HepG2 (cell line): ENCODE results near the gene NDST1. TPM values are rescaled to one million over a fixed set of nuclear protein-coding genes. Genes with fewer than 3 reads are reported as not detected.

Experiments
- ATF4 ChIP-seq, 2 experiments: fragments of 450-650 bp in 1 of 2; sonication (generic) in 1 of 2; formaldehyde crosslinking; IDR thresholded peaks; 2 replicates each; pipeline versions ENCODE4 v1.5.0 to v1.8.0; 2020 to 2022; ENCODE audit warnings: mild to moderate bottlenecking in 1 of 2, missing genetic modification reagents in 1 of 2
- GABPB1 ChIP-seq: IDR thresholded peaks from 2 replicates; pipeline ENCODE4 v1.6.1; 2016; ENCODE audit warnings: mild to moderate bottlenecking, missing genetic modification reagents, moderate library complexity, missing compliant biosample characterization
- GLMP ChIP-seq: sonication (generic); formaldehyde crosslinking; IDR thresholded peaks from 2 replicates; pipeline ENCODE4 v1.9.0; 2021; ENCODE audit warnings: missing genetic modification reagents, mild to moderate bottlenecking, borderline replicate concordance
- HNRNPH1 ChIP-seq: fragments of 200-400 bp; formaldehyde crosslinking; optimal IDR thresholded peaks from 2 replicates; pipeline ENCODE3; 2017; ENCODE audit warnings: mild to moderate bottlenecking, low read depth, low read length
- KDM4B ChIP-seq: sonication (generic); formaldehyde crosslinking; IDR thresholded peaks from 2 replicates; pipeline ENCODE4 v1.4.0; 2020; ENCODE audit warnings: missing genetic modification reagents
- MTA3 ChIP-seq: sonication (generic); formaldehyde crosslinking; IDR thresholded peaks from 2 replicates; pipeline ENCODE4 v1.4.0; 2020; ENCODE audit warnings: missing genetic modification reagents
- PATZ1 ChIP-seq: sonication (generic); formaldehyde crosslinking; IDR thresholded peaks from 2 replicates; pipeline ENCODE4 v1.4.0; 2020; ENCODE audit warnings: missing genetic modification reagents
- RAD51 ChIP-seq: fragments of 450-650 bp; IDR thresholded peaks from 2 replicates; pipeline ENCODE4 v1.6.1; 2016; ENCODE audit warnings: borderline replicate concordance
- SMAD3 ChIP-seq: sonication (generic); formaldehyde crosslinking; IDR thresholded peaks from 2 replicates; pipeline ENCODE4 v1.4.0; 2020; ENCODE audit warnings: missing genetic modification reagents
- STAG1 ChIP-seq: sonication (generic); formaldehyde crosslinking; IDR thresholded peaks from 2 replicates; pipeline ENCODE4 v1.4.0; 2020; ENCODE audit warnings: missing genetic modification reagents
- ZBTB2 ChIP-seq: sonication (generic); formaldehyde crosslinking; IDR thresholded peaks from 2 replicates; pipeline ENCODE4 v1.8.0; 2022; ENCODE audit warnings: low read depth, missing genetic modification reagents
- ZFY ChIP-seq: sonication (generic); formaldehyde crosslinking; IDR thresholded peaks from 2 replicates; pipeline ENCODE4 v1.4.0; 2020; ENCODE audit warnings: missing genetic modification reagents
- ZNF292 ChIP-seq: sonication (generic); formaldehyde crosslinking; IDR thresholded peaks from 2 replicates; pipeline ENCODE4 v1.8.1; 2022; ENCODE audit warnings: mild to moderate bottlenecking, low read depth, missing genetic modification reagents, borderline replicate concordance
- ZNF451 ChIP-seq: sonication (generic); formaldehyde crosslinking; IDR thresholded peaks from 2 replicates; pipeline ENCODE4 v1.5.0; 2020; ENCODE audit warnings: mild to moderate bottlenecking, missing genetic modification reagents
- ZNF460 ChIP-seq: sonication (generic); formaldehyde crosslinking; IDR thresholded peaks from 2 replicates; pipeline ENCODE4 v1.5.1; 2020; ENCODE audit warnings: missing genetic modification reagents, mild to moderate bottlenecking, borderline replicate concordance
- ZNF496 ChIP-seq: sonication (generic); formaldehyde crosslinking; IDR thresholded peaks from 2 replicates; pipeline ENCODE4 v1.8.1; 2023; ENCODE audit warnings: mild to moderate bottlenecking, moderate library complexity, missing genetic modification reagents; ENCODE audit not compliant: insufficient replicate concordance
- ZNF572 ChIP-seq: sonication (generic); formaldehyde crosslinking; IDR thresholded peaks from 2 replicates; pipeline ENCODE4 v1.5.1; 2020; ENCODE audit warnings: mild to moderate bottlenecking, missing genetic modification reagents
- ZNF576 ChIP-seq: sonication (generic); formaldehyde crosslinking; IDR thresholded peaks from 2 replicates; pipeline ENCODE4 v1.4.0; 2020; ENCODE audit warnings: mild to moderate bottlenecking, missing genetic modification reagents
- ZNF768 ChIP-seq: sonication (generic); formaldehyde crosslinking; IDR thresholded peaks from 2 replicates; pipeline ENCODE4 v1.4.0; 2020; ENCODE audit warnings: missing genetic modification reagents
- ZNF776 ChIP-seq: sonication (generic); formaldehyde crosslinking; IDR thresholded peaks from 2 replicates; pipeline ENCODE4 v1.4.0; 2020; ENCODE audit warnings: mild to moderate bottlenecking, missing genetic modification reagents
- ZSCAN25 ChIP-seq: sonication (generic); formaldehyde crosslinking; IDR thresholded peaks from 2 replicates; pipeline ENCODE4 v1.8.0; 2022; ENCODE audit warnings: mild to moderate bottlenecking, missing genetic modification reagents
- polyA plus RNA-seq, 8 experiments: library from polyadenylated mRNA; depleted of rRNA in 3 of 8; stranded (reverse) in 7 of 8; unstranded in 1 of 8; fragments of >200 nt; fragmentation: Illumina TruSeq in 4 of 8; extraction: Trizol in 4 of 8; gene quantifications; 2 replicates each; pipeline versions ENCODE4 v1.2.1 to v1.2.3, GENCODE V29; 2011 to 2016; ENCODE audit warnings: low read depth in 4 of 8, missing spikeins in 1 of 8, mixed read lengths in 1 of 8; ENCODE audit not compliant: insufficient read depth in 1 of 8
- total RNA-seq, 5 experiments: library from RNA; depleted of rRNA; stranded (reverse); fragments of >200 nt; fragmentation: Illumina TruSeq; extraction: Trizol; gene quantifications; 2 replicates each; pipeline ENCODE4 v1.2.3, GENCODE V29; 2016; ENCODE audit warnings: low read depth in 1 of 5
- TF ChIP-seq, protein P1 (sequence below): sonication (generic); formaldehyde crosslinking; IDR thresholded peaks from 2 replicates; pipeline ENCODE4 v1.4.0; 2020; ENCODE audit warnings: missing genetic modification reagents, borderline replicate concordance

The NDST1 gene
- total and polyA plus RNA-seq, 2 of the 13 experiments (the other 11 are each of a cell fraction or from before 2014, with no cell fraction given) = 23.8 to 26.2 TPM

GRCh38 chr5:150573867-150574817, 66.2 kb downstream of the NDST1 start (continued):
- TF ChIP-seq GABPB1 (peak; percentile 12; the same call in 1 of the 2 replicates), ZBTB2 (CRISPR knock-in tag) (no peak), MTA3 (CRISPR knock-in tag) (no peak), ATF4 (CRISPR knock-in tag; IDR thresholded peaks at IDR 0.05) (no peak), ZNF496 (no peak), HNRNPH1 (no peak), RAD51 (no peak), ZFY (CRISPR knock-in tag) (no peak), ZNF292 (CRISPR knock-in tag) (0 out of 2 replicates have a peak, but pooled peaks have one; percentile 29), ZSCAN25 (CRISPR knock-in tag) (peak; percentile 95), SMAD3 (CRISPR knock-in tag) (no peak), ZNF451 (CRISPR knock-in tag) (no peak), ZNF768 (CRISPR knock-in tag) (peak; percentile 97), PATZ1 (peak; percentile 87), STAG1 (CRISPR knock-in tag) (peak; percentile 21; the same call in 1 of the 2 replicates), ZNF576 (CRISPR knock-in tag) (no peak), ZNF776 (CRISPR knock-in tag) (no peak), KDM4B (CRISPR knock-in tag) (no peak), ZNF572 (CRISPR knock-in tag) (0 out of 2 replicates have a peak, but pooled peaks have one; percentile 27), ZNF460 (CRISPR knock-in tag) (no peak), GLMP (CRISPR knock-in tag) (no peak)
- TF ChIP-seq, protein P1, sequence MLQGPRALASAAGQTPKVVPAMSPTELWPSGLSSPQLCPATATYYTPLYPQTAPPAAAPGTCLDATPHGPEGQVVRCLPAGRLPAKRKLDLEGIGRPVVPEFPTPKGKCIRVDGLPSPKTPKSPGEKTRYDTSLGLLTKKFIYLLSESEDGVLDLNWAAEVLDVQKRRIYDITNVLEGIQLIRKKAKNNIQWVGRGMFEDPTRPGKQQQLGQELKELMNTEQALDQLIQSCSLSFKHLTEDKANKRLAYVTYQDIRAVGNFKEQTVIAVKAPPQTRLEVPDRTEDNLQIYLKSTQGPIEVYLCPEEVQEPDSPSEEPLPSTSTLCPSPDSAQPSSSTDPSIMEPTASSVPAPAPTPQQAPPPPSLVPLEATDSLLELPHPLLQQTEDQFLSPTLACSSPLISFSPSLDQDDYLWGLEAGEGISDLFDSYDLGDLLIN (CRISPR knock-in tag) = no peak
